GM23338 (cell line): ENCODE measurements around the gene PRSS33.

ENCODE experiments used
- CREB1 ChIP-seq: fragments of 250-450 bp; sonication (Bioruptor Pico); IDR thresholded peaks from 2 replicates; pipeline ENCODE4 v1.5.0; 2020; ENCODE audit warnings: low read depth, mild to moderate bottlenecking, moderate library complexity
- CTCF ChIP-seq, 2 experiments: fragments of 200-600 bp in 1 of 2; sonication (generic) in 1 of 2; conservative IDR thresholded peaks; 2 replicates each; pipeline versions ENCODE4 v1.5.1 to v1.6.1; 2016 to 2017; ENCODE audit warnings: antibody characterized with exemption in 2 of 2, low read depth in 2 of 2, mild to moderate bottlenecking in 2 of 2, moderate library complexity in 1 of 2
- EZH2 ChIP-seq: fragments of 200-600 bp; sonication (generic); IDR thresholded peaks from one replicate; pipeline ENCODE4 v1.8.0; 2017; ENCODE audit warnings: antibody characterized with exemption, mild to moderate bottlenecking, low read depth; ENCODE audit not compliant: unreplicated experiment
- EZH2phosphoT487 ChIP-seq: fragments of 200-600 bp; sonication (generic); IDR thresholded peaks from one replicate; pipeline ENCODE4 v1.8.1; 2018; ENCODE audit warnings: antibody characterized with exemption; ENCODE audit not compliant: unreplicated experiment
- JUNB ChIP-seq: IDR thresholded peaks from one replicate; pipeline ENCODE4 v1.6.1; 2016; ENCODE audit warnings: antibody characterized with exemption; ENCODE audit not compliant: unreplicated experiment
- POLR2AphosphoS5 ChIP-seq: IDR thresholded peaks from 2 replicates; pipeline ENCODE4 v1.6.1; 2016; ENCODE audit warnings: antibody characterized with exemption, low read depth
- ZNF331 ChIP-seq: fragments of 250-450 bp; sonication (Bioruptor Pico); IDR thresholded peaks from 2 replicates; pipeline ENCODE4 v1.5.0; 2020; ENCODE audit warnings: low read depth, mild to moderate bottlenecking, moderate library complexity
- TF ChIP-seq, protein P1 (sequence below): IDR thresholded peaks from one replicate; pipeline ENCODE4 v1.6.1; 2018; ENCODE audit warnings: antibody characterized with exemption; ENCODE audit not compliant: unreplicated experiment

- TF ChIP-seq CREB1 (CRISPR knock-in tag), result no peak
- no peak for TF ChIP-seq CTCF (conservative IDR thresholded peaks at IDR 0.05; ENCODE audit: low read depth in 2 of 2)
- TF ChIP-seq POLR2AphosphoS5, result no peak
- no peak for TF ChIP-seq EZH2phosphoT487
- no peak for TF ChIP-seq EZH2
- TF ChIP-seq, protein P1, sequence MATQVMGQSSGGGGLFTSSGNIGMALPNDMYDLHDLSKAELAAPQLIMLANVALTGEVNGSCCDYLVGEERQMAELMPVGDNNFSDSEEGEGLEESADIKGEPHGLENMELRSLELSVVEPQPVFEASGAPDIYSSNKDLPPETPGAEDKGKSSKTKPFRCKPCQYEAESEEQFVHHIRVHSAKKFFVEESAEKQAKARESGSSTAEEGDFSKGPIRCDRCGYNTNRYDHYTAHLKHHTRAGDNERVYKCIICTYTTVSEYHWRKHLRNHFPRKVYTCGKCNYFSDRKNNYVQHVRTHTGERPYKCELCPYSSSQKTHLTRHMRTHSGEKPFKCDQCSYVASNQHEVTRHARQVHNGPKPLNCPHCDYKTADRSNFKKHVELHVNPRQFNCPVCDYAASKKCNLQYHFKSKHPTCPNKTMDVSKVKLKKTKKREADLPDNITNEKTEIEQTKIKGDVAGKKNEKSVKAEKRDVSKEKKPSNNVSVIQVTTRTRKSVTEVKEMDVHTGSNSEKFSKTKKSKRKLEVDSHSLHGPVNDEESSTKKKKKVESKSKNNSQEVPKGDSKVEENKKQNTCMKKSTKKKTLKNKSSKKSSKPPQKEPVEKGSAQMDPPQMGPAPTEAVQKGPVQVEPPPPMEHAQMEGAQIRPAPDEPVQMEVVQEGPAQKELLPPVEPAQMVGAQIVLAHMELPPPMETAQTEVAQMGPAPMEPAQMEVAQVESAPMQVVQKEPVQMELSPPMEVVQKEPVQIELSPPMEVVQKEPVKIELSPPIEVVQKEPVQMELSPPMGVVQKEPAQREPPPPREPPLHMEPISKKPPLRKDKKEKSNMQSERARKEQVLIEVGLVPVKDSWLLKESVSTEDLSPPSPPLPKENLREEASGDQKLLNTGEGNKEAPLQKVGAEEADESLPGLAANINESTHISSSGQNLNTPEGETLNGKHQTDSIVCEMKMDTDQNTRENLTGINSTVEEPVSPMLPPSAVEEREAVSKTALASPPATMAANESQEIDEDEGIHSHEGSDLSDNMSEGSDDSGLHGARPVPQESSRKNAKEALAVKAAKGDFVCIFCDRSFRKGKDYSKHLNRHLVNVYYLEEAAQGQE, result no peak
- no peak for TF ChIP-seq JUNB
- no peak for TF ChIP-seq ZNF331
Observed at GRCh38 chr16:2749476-2749875, 37.9 kb downstream of the PRSS33 start.
